ENCODE results near the gene LNPEP. TPM values are rescaled to one million over a fixed set of nuclear protein-coding genes. Genes with fewer than 3 reads are reported as not detected.

LNPEP gene
- total RNA-seq: 45.4 and 52.7 TPM in 2 replicates

DNA sequence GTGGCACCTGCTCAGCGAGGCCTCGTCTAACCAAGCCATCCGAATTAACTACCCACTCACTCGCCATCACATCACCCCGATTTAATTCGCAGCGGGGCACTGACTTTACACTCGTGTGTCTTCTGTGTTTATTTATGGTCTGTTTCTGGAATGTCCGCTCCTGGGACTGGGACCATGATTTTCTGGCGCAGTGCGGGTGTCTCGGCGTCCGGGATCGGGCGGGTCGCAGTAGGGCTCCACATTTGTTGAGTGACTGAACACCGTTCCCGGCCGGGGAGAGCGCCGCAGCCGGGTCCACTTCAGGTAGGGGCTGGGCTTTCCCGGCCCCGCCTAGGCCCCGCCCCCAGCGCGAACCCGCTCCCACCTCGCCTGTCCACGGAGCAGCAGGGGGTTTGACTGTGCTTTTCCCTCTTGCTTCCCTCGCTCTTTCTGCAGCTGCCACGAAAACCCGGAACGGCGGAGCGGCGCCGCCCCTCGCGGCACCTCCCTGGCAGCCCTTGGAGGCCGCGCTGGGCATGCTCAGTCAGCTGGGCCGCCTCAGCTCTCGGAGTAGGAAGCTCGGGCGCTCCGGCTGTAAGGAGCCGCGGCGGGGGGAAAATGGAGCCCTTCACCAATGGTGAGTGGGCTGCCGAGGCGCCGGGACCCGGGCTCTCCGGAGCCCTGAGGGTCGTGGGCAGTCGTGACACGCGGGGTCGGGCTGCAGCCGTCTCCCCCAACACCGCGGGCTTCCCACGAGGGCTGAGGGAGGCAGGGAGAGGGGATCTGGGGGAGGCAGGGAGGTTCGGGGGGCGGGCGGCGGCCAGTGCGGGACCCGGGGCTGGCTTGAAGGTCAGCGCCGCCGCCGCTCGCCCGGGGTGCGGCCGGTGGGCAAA is at the start of gene LNPEP:
TSS of gene LNPEP (plus strand) at position 522 of the 872 bp plus-strand sequence. CDS start at position 598, 76 bp downstream.

Other genes starting within 250 kb of the LNPEP start
- 48.7 and 77.7 TPM in 2 replicates for gene ERAP1, start 128.1 kb upstream of the LNPEP start, total RNA-seq
- gene ERAP2, start 59.6 kb upstream of the LNPEP start, total RNA-seq: 4.5 and 102 TPM in 2 replicates
- gene LIX1, start 206.5 kb downstream of the LNPEP start, total RNA-seq: not detected in 2 replicates
- 24.9 and 27.9 TPM in 2 replicates for gene RIOK2, start 247.2 kb downstream of the LNPEP start, total RNA-seq

Measured in smooth muscle cell of the pulmonary artery (primary cell).